NOMO-1 treated with DMSO at 0.1 percent for 48 hours (cell line): ENCODE data around the gene NRDC.
"Not testable (repeated sequence)": the region's sequence is repeated elsewhere in the genome, so short reads cannot be mapped to it uniquely, and the experiment has no call there.

Experiments used
- DNase-seq: peaks from one replicate; lab custom pipeline; 2025; ENCODE audit not compliant: unreplicated experiment; lab: John Stamatoyannopoulos, UW

The NRDC gene

DNA sequence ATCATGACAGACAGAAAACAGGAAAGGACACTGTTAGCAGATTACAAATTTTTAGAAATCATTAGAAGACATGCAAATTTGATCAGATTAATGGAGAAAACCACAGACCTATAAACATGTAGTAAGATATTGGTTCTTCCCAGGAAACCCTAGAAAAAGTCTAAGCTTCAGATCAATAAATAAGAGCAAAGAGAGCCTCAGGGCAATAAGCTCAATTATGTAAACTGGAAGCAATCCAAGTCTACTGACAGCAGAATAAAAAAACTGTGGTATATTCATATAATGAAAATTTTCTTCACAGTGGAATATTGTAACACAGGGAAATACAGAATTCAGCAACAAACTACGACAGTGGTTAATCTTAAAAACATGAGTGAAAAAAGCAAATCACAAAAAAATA is 36.3 kb downstream of the NRDC start:
- DNase-seq = no peak

DNA sequence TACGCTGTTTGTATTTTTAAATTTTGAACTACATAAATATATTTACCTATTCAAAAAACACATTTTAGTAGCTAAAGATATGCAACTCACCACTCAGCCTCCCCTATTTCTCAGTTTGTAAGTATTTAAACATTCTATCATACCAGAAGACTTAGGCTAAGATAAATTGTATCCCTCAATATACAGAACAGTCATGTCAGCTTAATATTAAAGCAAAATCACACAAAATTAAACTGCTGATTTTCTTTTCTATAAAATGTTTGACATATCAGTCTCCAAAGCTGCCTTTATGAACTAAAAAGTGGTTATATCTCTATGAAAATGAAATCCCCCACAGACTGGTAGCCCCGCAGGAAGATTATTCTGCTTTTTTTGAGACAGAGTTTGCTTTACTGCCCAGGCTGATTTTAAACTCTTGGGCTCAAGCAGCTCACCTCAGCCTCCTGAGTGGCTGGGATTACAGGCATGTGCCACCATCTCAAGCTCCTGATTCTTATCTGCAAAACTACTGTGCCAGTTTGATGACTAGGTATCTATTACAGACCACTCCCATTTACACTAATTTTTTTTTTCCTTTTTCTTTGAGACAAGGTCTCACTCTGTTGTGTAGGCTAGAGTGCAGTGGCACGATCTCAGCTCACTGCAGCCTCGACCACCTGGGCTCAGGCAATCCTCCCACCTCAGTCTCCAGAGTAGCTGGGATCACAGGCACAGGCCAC is 37.6 kb downstream of the NRDC start:
- DNase-seq = no peak

DNA sequence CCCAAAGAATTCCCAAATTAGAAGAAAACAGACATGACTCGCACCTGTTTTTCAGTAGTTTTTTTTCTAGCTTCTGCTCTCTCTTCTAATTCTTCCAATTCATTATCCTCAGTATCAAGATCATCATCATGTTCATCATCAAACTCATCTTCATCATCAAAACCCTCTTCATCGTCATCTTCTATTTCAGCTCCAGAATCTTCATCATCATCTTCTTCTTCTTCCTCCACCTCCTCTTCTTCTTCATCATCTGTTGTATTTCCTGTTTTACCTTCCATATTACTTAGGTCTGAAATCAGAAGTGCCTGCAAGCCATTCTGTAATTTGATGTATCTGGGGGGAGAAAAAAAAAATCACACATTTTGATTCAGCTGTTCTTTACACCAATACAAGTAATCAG is 38.3 kb downstream of the NRDC start:
- no peak for DNase-seq

DNA sequence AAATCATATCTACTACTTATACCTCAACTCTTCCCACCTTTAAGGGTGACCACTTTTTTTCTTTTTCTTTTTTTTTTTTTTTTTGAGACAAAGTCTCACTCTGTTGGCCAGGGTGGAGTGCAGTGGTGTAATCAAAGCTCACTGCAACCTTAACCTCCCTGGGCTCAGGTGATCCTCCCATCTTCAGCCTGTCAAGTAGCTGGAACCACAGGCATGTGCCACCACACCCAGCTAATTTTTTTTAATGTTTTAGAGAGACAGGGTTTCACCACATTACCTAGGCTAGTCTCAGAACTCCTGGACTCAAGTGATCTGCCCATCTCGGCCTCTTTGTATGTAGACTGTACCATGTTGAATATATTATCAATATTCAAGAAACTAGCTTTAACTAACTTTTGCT is 39.4 kb downstream of the NRDC start:
- DNase-seq = no peak

DNA sequence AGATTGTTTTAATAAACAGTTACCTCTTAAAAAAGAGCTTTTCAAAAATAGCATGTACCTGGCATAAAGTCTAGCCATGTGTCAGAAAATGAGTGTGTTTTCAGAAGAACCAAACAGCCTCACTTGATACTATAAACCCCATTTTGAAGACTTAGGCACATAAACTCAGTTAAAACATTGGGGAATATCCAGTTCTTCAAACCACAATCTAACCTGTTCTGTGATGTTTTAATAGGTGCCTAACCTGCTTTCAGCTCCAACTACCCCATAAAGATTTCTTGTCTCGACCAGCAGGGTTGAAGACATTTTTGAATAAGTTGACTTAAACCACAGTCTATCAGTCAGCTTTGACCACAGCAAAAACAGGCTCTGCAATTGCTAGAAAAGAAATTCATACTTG is 41.3 kb downstream of the NRDC start:
- DNase-seq = no peak

DNA sequence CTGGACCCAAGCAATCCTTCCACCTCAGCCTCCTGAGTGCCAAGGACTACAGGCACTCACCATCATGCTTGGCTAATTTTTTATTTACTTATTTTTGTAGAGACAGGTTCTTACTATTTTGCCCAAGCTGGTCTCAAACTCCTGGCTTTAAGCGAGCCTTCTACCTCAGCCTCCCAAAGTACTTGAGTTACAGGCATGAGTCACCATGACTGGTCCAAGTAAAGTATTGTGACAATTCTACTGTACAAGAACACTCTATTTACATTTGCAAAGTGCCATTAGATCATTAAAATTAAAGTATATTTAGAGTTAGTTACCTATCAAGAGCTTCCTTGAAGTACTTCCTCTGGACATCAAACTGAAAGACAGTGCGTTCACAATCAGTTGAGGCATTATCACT is 44.8 kb downstream of the NRDC start:
- DNase-seq = no peak

DNA sequence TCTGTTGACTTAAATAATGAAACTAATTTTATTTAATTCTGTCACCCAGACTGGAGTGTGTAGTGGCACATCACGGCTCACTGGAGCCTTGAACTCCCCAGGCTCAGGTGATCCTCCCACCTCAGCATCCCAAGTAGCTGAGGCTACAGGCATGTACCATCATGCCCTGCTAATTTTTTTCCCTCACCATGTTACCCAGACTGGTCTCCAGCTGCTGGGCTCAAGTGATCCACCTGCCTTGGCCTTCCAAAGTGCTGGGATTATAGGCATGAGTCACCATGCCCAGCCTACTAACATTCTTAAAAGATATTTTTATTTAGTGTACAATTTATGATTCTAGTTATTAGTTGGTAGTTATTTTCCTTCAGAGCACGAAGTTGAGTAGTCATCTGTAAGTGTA is 49.5 kb downstream of the NRDC start:
- DNase-seq = no peak

DNA sequence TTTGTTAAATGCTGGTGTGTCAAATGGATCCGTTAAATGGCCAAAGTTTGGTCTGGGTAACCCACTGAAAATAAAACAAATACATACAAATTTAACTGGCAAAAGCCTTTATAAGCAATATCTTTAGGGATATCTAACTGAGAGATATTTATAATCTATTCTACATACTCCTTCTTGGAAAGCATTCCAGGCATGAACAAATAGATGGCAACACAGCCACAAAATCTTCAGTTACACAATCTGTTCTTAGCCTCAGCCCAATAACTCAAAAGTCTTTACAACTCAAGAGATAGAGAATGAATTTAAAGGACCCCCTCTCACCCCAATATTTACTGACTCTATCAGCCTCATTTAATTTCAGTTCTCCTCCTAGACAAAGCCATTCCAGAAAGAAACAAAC is 58.7 kb downstream of the NRDC start:
- no peak for DNase-seq

DNA sequence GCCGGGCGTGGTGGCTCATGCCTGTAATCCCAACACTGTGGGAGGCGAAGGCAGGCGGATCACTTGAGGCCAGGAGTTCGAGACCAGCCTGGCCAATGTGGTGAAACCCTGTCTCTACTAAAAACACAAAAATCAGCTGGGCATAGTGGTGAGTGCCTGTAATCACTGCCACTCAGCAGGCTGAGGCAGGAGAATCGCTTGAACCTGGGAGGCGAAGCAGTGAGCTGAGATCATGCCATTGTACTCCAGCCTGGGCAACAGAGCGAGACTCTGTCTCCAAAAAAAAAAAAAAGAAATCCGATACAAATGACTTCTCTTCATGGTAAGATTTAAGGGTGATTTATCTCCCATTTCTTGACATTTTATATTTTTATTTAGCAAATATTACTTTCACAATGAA is 59.5 kb downstream of the NRDC start:
- DNase-seq = not testable (repeated sequence)

DNA sequence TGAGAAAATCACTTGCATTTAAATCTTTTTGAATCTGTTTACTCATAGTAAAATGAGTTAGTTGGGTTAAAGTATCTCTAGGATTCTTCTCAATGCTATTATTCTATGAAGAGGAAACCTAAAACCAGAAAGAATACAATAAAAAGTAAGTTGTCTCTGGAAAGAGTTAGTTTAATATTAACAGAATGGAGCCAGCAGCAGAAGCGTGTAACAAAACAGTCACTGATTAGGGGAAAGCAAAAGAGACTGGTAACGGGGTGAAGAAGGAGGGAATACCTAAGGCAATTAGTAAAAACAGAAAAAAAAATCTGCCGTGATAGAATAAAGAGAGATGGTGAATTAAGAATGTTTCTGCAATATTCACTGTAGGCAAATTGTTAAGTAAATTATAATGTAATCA is 60.0 kb downstream of the NRDC start:
- DNase-seq = no peak

DNA sequence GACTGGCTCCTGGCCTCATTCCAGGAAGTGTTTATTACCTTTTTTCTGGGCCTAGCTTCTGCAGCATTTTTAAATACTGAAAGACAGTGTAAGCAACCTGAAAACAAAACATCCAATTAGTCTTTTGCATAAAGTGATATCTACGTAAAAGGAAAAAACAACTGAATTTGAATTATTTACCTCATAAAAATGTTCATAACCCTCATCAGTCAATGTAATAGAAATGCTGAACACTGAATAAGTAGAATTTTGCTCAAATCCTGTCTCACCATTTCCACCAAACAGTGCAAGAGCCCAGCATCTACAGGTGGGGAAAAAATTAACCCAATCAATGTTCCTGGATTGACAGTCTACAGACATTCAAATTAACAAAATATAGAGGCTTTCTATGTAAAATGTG is 64.0 kb downstream of the NRDC start:
- no peak for DNase-seq

DNA sequence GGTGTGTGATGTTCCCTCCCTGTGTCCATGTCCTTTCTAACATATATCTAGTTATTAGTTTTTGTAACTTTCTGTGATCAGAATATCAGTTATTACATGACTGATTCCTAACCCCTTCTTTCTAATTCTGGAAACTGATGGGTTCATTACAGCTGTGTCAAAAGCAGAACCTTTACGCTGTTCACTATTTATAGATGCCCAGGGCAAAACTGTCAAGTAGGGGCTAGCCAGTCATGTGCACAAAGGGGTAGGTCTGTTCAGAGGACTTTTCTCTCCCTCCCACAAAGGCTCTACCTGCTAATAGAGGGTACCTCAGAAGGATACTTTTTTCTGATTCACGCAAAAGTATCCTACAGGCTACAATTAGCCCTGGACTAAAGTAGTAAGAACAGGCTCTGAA is 79.2 kb downstream of the NRDC start:
- no peak for DNase-seq

DNA sequence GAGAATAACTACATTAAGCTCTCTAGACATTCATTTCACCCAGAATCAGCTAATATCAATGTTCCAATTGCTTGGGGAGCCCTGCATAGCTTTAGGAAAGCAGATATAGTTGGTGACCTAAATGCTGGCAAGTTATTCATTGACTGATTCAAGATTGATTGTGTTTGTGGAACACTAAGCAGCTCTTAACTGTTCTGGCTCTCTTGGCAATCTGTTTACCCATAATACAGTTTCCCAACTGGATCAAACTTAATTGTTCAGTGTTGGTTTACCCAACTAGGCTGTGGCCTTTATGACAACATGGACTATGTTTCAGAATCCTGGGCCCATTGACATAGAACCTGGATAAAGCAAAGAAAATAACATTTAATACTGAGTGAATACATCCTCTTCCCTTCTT is 83.7 kb downstream of the NRDC start:
- DNase-seq = no peak

DNA sequence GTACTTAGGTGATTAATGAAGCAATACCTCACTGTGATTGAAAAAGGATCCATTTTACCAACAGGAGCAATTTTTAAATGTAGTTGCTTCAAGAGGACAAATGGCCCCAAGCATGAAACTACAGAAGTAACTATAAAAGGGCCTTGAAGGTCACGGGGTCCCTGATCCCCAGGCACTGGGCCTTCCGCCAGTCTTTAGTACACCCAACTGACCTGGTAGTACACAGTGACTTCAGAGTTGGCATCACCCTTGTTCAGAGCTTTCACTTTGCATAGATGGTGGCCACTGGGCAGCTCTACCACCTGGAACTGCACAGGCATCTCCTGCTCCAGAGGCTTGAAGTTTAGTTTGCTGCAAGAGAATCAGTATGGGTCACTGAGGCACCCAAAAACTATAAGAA is 84.3 kb downstream of the NRDC start:
- DNase-seq = no peak

DNA sequence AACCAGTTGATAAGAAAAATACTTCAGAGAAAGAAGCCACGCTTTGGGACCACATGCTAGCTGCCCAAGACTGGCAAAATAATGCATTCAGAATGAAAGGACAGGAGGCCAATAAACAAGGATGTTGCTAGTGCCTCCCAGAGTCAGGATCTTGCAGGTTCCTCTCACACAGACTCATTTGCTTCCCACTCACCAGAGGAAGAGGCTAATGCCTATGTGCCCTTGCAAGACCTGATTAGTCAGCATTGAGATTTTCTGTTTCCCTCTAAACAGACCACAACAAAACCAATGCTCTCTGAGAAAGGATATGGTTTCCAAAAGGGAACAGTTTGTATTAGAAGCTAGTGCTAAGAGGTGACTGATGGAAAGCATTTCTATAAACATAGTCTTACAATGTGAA is 85.7 kb downstream of the NRDC start:
- no peak for DNase-seq

DNA sequence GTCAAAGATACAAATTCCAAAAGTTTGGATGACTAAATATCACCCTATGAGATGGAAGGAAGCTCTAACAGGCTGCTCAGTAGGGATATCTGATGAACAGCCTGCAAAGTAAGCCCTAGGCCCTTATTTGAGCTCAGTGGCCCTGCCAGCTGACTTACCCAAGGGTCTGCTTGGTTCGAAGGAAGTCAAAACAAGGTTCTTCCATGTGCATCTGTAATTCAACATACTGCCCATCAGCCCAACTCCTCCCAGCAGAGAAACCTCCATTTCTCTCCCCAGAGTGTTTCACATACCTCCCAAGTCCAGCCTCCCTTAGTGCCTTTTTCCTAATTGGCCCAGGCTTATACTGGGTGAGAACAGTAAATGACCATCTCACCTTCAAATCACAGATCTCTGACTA is 86.6 kb downstream of the NRDC start:
- no peak for DNase-seq

DNA sequence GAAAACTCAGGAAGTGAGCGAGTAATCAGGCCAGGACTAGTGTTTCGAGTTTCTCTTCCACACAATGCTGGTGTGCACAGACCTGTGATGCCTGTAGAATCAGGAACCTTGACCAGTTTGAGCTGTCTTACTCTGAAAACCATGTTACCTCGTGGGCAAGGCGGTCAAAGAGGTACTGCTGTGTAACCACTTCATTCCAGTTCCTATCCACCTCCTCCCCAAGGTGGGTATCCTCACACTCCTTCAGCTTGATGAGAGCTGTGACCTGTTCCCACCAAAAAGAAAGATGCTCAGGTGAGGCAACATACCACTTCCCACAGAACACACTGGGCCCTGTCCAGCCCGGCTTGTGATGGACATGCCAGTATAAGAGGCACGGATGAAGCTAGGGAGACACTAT is 88.1 kb downstream of the NRDC start:
- DNase-seq = no peak

DNA sequence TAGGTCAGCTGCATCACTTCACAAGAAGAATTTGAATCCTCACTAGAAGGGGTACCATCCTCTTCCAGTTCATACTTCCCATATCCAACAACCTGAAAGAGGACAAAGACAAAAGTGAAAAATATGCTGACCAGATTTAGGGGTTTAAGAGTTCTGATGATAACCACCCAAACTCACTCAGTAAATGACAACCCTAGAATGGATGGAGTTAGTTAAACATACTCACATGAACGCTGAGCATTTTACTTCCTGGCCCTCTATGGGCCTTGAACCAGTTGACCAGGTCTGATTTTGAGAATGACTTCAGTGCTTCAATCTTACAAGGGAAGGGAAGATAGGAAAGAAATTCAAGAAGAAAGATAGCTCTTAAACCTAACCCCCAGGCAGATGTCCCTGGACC is 89.2 kb downstream of the NRDC start:
- no peak for DNase-seq

DNA sequence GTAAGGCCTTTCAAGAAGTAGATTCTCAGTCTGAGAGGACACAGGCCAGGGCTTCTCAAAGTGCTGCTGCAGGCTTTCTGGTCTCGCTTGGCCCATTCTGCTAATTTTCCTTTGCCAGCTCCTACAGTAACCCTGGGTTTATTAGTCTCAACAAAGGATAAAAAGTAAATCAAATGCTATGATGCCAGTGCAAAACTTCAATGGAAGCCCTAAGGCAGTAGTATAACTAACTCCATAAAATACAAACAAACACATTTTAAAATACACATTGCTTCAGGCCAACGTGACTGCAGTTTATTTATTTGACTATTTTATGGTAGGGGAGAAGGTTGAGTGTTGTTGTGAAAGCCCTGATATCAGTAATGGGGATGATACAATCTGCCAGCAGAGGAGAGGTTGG is 89.6 kb downstream of the NRDC start:
- DNase-seq = no peak

DNA sequence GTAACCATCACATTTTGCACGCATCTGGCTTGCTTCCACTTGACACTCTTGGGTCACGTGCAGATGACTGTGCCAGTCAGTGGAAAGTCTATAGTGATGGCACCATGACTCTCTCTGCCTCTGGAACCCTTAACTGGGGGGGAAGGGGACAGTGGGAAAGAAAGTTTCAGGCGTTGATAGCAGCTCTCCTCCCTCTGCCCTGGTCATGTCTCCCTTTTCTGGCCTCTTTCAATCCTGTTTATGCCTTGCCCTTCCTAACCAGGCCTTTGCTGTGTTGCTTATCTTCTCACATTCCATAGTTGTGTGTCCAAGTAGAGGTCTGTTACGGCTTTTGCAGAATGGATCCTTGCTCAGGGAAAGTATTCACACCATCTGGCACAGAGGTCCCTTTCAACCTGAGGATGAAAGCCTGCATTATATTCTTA is 93.5 kb downstream of the NRDC start:
- DNase-seq = no peak

DNA sequence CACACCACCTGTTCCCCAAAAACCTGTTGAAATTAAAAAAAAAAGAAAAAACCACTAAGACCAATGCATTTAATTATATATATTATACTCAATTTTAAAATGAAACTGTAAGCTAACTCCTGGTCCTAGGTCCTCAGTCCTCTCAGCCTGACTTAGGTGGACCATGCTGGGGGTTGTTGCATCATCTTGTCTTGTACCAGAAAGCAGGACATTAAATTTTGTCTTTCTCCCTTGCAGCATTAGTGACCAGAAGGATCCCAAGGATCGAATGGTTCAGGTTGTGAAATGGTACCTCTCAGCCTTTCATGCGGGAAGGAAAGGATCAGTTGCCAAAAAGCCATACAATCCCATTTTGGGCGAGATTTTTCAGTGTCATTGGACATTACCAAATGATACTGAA is 97.6 kb downstream of the NRDC start:
- DNase-seq = no peak

DNA sequence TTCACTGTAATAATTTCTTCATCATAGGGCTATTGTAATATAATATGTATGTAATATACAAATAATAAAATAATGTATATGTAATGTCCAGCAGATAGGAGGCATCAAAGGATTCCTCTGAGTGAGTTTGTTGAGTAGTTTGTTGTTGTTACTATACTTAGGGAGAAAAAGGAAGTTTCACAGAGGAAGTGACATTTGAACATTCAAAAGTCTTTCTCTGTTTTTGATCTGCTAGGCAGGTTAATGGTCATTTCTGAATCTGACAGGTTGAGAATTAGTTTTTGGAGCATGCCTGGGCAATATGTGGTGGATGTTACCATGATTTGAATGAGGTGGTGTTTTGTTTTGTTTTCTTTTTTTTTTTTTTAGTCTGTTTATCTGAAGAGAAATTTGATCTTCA is 102.1 kb downstream of the NRDC start:
- DNase-seq = peak; percentile 38

DNA sequence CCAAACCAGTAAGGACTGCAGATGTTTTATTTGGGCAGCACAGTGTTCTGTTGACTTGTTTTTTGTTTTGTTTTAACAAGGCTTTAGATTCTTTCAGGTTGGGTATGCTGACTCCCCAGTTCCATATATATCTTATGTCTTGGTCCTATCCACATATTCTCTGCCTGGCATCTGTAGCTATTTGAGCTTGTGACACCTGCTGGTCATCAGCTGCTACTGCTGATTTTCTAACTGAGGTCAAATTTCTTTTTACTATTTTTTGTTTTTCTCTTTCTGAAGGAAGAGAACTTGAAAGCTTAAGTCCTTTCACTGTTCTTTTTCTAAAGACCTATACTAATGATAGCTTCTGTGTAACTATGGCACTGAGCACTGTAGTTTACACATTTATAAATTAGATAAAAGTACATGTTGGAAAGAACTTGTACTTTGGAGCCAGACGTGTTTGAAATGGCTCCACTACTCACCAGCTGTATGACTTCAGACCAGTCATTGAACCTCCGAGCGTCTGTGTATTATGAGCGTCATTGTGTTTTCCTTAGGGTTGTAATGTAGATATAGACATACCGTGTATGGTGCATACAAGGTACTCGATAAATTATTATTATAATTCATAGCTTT is 109.4 kb downstream of the NRDC start:
- peak; percentile 33 for DNase-seq
